Activated naive CD4-positive, alpha-beta T cell treated with anti-CD3 and anti-CD28 coated beads, Interleukin-2, amount 10 ng/mL, durations not matched to agents 7 days and 5 days (primary cell): Measurements from ENCODE around the gene BCAS2.

Experiments used
- CTCF ChIA-PET: fragments of 350-600 bp; sonication (Branson Sonifier 250); formaldehyde crosslinking; loops from one replicate; lab custom pipeline; 2021; ENCODE audit warnings: antibody characterized with exemption; lab: Charles Lee
- DNase-seq: peaks from one replicate; pipeline ENCODE4 v3.0.0-alpha.2; 2020
- H3K27ac Mint-ChIP-seq: one replicate; pipeline ENCODE4 v1.8.0; 2021; ENCODE audit warnings: mild to moderate bottlenecking, moderate library complexity, mixed read lengths
- H3K27me3 Mint-ChIP-seq: one replicate; pipeline ENCODE4 v1.8.0; 2021; ENCODE audit warnings: mild to moderate bottlenecking, mixed read lengths
- H3K36me3 Mint-ChIP-seq: one replicate; pipeline ENCODE4 v1.8.0; 2021; ENCODE audit warnings: mixed read lengths
- H3K4me1 Mint-ChIP-seq: one replicate; pipeline ENCODE4 v1.8.0; 2021; ENCODE audit warnings: mixed read lengths
- H3K4me3 Mint-ChIP-seq: one replicate; pipeline ENCODE4 v1.8.0; 2021; ENCODE audit warnings: mild to moderate bottlenecking, moderate library complexity, mixed read lengths
- H3K9me3 Mint-ChIP-seq: one replicate; pipeline ENCODE4 v1.8.0; 2021; ENCODE audit warnings: mixed read lengths

The BCAS2 gene

DNA sequence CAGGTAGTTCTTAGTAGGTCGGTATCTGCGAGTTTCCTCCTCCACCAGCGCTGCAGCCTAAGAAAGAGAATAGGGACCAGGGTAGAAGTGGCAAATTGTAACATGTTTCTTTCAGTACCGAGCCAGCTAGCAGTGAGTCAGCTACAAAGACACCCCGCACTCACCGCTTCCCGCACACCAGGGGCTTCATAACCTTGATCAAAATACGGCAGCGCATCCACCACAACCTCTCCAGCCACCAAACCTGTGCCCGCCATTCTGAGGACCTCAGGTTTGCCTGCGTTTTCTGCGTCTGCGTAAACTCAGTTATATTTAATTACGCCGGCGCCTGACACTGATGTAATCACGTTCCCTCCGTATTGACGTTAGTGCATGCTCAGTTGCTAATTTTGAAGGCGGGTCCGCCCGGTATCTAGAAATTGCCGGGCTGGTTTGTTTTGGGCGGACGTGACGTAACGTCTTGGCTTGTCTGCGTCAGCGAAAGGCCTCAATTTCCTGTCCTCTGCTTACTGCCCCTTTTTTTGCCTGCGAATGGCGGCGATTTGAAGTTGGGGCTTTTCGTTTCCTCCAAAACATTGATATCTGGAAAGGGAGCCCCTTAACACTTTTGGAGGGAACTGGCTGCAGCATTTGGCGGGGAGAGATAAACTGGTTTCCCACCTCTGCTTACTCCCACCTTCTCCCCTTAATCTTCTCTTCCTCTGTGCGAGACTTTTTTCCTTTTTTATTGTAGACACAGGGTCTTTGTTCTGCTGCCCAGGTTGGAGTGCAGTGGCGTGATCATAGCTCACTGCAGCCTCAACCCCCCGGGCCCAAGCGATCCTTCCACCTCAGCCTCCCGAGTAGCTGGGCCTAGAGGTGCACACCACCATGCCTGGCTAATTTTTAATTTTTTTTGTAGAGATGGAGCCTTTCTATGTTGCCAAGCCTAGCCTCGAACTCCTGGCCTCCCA is at the start of gene BCAS2:
TSS of gene BCAS2 (minus strand) at position 281 of the 953 bp plus-strand sequence. CDS start at position 257, 24 bp downstream.
- Mint-ChIP-seq H3K4me3 (peak within 1 kb of the TSS; percentile 91), H3K27me3 (no peaks in the 10 kb centered on the region)
- CTCF ChIA-PET: interaction anchor here (0.6 to 1.2 kb wide), 2 partner anchors 197 to 235 kb away, joined by 4 read pairs; no protein-coding TSS in a partner anchor

DNA sequence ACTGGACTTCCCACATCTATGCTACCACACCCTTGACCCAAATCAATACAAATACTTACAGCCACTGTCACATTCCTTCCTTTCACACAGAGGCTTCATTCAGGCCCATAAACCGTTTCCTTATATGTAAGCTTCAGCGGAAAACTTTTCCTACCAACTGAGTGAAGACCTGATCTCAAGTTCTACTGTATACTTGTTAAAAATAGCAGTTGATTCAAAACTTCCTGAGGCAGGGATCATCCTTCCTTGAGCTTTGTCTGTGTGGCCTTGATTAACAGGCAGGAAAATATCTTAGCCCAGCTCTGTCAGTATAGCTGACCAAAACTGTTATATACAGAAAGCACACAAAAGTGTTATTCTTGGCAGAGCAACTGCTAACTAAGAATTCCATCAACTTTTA is 45.7 kb upstream of the BCAS2 start:
- Mint-ChIP-seq H3K27me3 (peaks cover under 1% of the 10 kb centered on the region), H3K4me1 (no peaks in the 10 kb centered on the region), H3K4me3 (no peak overlapping the region), H3K9me3 (no peaks in the 10 kb centered on the region), H3K36me3 (no peaks in the 10 kb centered on the region), H3K27ac (no peak overlapping the region)
- CTCF ChIA-PET: no interaction called here
- no peak for DNase-seq

More for the DNA sequence above, at the start of gene BCAS2:
- peaks cover 19% of the 10 kb centered on the region for H3K36me3 Mint-ChIP-seq
- H3K27ac Mint-ChIP-seq: peak within 1 kb of the TSS; percentile 95
- peak; percentile 98 for DNase-seq
- H3K9me3 Mint-ChIP-seq: no peaks in the 10 kb centered on the region
- peaks cover 39% of the 10 kb centered on the region for H3K4me1 Mint-ChIP-seq

DNA sequence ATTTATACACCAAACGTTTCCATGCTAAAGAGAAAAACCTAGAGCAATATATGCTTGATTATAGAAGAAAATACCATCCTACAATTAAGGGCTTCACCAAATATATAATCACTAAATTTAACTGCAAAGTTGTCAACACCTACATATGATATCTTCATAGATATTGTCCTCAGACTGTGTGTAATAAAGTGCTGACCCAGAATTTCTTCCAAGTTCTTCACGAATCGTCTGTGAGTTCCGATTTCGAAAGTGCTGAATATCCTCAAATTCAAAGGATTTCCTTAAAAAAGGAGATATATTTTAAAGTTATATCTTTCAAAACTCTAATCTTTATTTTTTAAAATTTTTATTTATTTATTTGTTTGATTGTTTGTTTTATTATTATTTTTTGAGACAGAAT is 41.9 kb upstream of the BCAS2 start:
- DNase-seq: no peak
- Mint-ChIP-seq H3K4me3 (no peak overlapping the region), H3K27me3 (peaks cover 14% of the 10 kb centered on the region), H3K27ac (no peak overlapping the region), H3K4me1 (no peaks in the 10 kb centered on the region), H3K9me3 (no peaks in the 10 kb centered on the region), H3K36me3 (no peaks in the 10 kb centered on the region)
- CTCF ChIA-PET: no interaction called here

DNA sequence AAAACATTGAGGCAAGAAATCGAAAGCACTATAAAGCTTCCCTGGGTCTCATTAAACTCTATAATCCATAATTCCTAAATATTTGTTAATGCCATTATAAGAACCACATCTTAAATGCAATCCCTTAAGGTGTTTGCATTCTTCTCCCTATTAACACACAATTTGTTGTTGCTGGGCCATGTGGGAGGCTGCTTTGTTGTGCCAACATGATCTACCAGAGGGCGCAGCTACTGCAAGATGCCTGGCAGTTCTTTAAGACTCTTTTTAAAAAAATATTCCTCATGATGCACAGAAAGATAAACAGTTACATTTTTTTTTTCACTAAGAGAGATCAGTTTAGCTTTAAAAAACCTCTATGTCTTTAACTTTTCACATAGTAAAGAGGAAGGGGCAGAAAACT is 39.0 kb upstream of the BCAS2 start:
- Mint-ChIP-seq H3K4me3 (no peak overlapping the region), H3K4me1 (no peaks in the 10 kb centered on the region), H3K27ac (no peak overlapping the region), H3K9me3 (no peaks in the 10 kb centered on the region), H3K27me3 (peaks cover 14% of the 10 kb centered on the region), H3K36me3 (no peaks in the 10 kb centered on the region)
- DNase-seq: no peak
- CTCF ChIA-PET: no interaction called here

DNA sequence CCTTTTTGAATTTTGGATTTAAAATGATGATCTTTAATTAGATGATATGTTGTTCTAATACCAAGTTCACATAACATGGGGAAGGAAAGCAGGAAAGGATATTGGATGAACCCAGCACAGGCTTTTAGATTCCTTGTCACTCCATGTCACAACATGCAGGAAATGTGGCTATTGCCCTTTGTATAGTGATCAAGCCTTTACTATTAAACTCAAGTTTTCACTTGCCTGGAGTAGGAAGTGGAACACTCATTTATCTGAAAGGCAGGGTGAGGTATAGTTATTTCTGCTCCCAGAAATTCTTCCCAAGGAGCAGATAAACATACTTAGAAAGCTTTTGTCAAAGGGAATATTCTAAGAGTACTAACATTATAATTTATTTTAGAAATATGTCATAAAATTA is 37.2 kb upstream of the BCAS2 start:
- Mint-ChIP-seq H3K27ac (no peak overlapping the region), H3K4me1 (no peaks in the 10 kb centered on the region), H3K4me3 (no peak overlapping the region), H3K9me3 (no peaks in the 10 kb centered on the region), H3K36me3 (no peaks in the 10 kb centered on the region), H3K27me3 (peaks cover 14% of the 10 kb centered on the region)
- DNase-seq: no peak
- CTCF ChIA-PET: no interaction called here

DNA sequence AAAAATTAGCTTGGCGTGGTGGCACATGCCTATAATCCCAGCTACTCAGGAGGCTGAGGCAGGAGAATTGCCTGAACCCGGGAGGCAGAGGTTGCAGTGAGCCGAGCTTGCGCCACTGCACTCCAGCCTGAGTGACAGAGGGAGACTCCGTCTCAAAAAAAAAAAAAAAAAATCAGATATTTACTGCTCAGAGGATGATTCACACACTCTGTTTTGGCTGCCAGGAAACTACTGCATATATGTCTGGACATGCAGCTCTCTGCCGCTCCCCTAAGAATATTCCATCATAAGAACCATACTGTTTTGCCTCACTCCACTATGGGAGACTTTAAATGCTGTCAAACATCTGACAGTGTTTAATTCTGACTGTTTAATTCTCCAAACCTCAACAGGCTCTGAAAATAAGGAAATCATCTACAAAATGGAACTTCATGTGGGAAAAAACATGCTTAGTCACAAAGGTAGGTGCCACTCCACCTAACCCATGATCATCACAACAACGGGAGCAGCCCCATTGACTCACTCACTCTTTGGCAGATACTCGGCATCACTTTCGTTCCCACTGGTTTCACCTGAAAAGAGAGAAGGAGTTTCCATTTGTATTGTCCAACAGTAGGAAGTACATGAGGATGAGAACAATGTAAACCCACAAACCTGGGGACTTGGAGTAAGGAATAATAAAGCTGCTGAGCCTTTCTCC is 29.3 kb upstream of the BCAS2 start:
- Mint-ChIP-seq H3K27ac (no peak overlapping the region), H3K27me3 (peaks cover 4% of the 10 kb centered on the region), H3K4me3 (no peak overlapping the region), H3K4me1 (no peaks in the 10 kb centered on the region), H3K36me3 (no peaks in the 10 kb centered on the region), H3K9me3 (no peaks in the 10 kb centered on the region)
- CTCF ChIA-PET: no interaction called here
- DNase-seq: no peak

DNA sequence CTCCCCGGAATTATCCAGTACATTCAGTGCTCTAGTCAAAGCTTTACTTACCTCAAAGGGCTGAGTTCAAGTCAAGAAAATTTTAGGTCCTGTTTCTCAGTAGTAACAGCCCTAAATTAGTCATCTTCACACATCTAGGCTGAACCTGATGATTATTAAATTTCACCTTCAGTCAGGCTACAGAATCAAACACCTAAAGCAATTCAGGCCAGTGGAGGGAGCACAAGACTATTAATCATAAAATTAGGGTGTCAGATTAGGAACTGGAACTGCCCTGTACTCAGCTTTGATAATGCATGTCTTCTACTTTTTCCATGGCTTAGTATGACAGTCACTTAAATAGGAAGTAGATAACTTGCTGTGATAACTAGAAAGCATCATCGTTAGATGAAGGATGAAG is 28.4 kb upstream of the BCAS2 start:
- Mint-ChIP-seq H3K9me3 (no peaks in the 10 kb centered on the region), H3K4me1 (no peaks in the 10 kb centered on the region), H3K4me3 (no peak overlapping the region), H3K27me3 (peaks cover 4% of the 10 kb centered on the region), H3K36me3 (no peaks in the 10 kb centered on the region), H3K27ac (no peak overlapping the region)
- DNase-seq: no peak
- CTCF ChIA-PET: no interaction called here

DNA sequence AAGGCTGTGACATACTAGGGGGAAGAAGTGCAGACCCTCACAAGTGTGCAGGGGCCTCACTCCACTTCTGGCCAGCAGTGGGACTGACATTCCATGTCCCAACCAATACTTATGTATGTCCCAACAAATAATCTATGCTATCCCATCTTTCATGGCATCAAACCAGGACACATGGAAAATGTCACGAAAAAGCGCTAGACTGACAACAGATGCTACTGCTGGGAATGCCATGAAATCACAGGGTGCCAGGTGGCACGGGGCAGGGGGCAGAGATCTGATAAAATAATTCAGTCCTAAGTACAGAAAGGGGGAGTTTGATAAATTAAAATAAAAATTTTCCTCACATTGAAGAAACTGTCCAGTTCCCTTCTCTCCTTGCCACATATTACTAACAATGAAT is 27.6 kb upstream of the BCAS2 start:
- no peaks in the 10 kb centered on the region for H3K9me3 Mint-ChIP-seq
- CTCF ChIA-PET: no interaction called here
- no peaks in the 10 kb centered on the region for H3K4me1 Mint-ChIP-seq
- H3K27me3 Mint-ChIP-seq: peaks cover 4% of the 10 kb centered on the region
- H3K4me3 Mint-ChIP-seq: no peak overlapping the region
- H3K27ac Mint-ChIP-seq: no peak overlapping the region
- no peak for DNase-seq
- no peaks in the 10 kb centered on the region for H3K36me3 Mint-ChIP-seq

DNA sequence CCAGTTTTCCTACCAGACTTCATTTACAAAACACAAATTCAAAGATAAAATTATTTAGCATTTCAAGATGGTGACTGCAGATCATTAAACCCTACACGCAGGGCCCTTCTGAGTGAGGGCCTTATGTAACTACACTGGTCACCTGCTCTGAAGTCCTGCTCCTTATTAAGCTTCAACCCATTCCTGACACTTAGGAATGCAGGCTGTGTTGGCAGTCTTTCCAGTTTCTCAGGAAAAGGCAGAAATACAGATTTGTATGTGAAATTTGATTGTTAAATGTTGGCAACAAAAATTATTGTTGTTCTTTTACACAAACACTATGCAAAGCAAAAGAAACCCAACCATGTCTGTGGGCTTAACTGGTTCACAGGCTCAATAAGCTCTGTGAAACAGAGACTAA is 25.8 kb upstream of the BCAS2 start:
- Mint-ChIP-seq H3K36me3 (no peaks in the 10 kb centered on the region), H3K4me3 (no peak overlapping the region), H3K27me3 (peaks cover 4% of the 10 kb centered on the region), H3K27ac (no peak overlapping the region), H3K9me3 (no peaks in the 10 kb centered on the region), H3K4me1 (no peaks in the 10 kb centered on the region)
- DNase-seq: no peak
- CTCF ChIA-PET: no interaction called here

DNA sequence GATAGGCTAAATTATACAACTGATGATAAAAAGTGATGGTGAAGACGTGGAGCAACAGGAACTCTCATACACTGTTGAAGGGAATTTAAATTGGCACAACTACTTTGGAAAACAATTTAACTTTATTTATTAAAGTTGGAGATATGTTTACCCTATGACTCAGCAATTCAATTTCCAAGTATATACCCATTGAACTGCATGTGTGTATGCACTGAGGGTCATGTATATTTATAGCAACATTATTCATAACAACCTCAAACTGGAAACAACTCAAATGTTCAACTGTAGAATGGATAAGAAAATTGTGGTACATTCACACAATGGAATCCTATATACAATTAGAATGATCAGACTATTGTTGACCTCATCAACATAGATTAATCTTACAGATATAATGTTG is 16.5 kb upstream of the BCAS2 start:
- Mint-ChIP-seq H3K27me3 (no peaks in the 10 kb centered on the region), H3K9me3 (no peaks in the 10 kb centered on the region), H3K27ac (no peak overlapping the region), H3K4me1 (no peaks in the 10 kb centered on the region), H3K4me3 (no peak overlapping the region), H3K36me3 (no peaks in the 10 kb centered on the region)
- DNase-seq: no peak
- CTCF ChIA-PET: interaction anchor here (0.6 kb wide), 1 partner anchor 49 kb away, joined by 4 read pairs; no protein-coding TSS in a partner anchor

DNA sequence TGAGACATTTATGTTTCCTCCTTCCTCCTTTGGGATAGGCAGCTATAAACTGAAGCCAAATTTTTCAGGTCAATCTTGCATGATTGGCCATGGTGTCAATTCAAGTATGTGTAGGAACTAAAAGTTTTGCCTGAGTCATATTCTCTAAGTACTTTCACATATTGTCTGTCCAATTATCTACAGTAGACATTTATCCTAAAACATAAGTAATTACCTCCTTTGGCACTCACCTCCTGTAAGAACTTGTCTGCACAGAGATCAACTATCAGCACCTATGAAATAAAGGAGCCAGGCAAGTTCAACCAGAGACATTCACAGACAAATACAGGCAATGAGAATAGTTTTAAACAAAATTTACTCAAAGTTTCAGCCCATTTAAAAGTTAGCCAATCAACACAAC is 14.2 kb upstream of the BCAS2 start:
- DNase-seq: no peak
- no peaks in the 10 kb centered on the region for H3K27me3 Mint-ChIP-seq
- H3K27ac Mint-ChIP-seq: no peak overlapping the region
- no peaks in the 10 kb centered on the region for H3K36me3 Mint-ChIP-seq
- CTCF ChIA-PET: no interaction called here
- no peaks in the 10 kb centered on the region for H3K9me3 Mint-ChIP-seq
- no peak overlapping the region for H3K4me3 Mint-ChIP-seq
- no peaks in the 10 kb centered on the region for H3K4me1 Mint-ChIP-seq

DNA sequence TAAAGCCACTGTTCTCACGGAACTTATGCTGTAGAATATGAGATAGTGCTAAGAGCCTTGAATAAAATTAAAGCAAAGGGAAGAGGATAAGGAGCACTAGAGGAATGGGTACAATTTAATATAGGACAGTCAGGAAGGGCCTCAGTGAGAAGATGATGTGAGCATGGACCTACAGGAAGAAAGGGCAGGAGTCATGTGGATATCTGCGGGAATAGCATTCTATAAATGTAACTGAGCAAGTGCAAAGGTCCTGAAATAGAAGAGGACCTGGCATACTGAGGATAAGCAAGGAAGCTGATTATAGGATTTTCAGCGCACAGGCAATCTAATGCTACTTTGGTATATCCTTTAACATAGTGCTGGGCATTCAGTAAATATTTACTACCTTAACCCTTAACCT is 12.6 kb upstream of the BCAS2 start:
- CTCF ChIA-PET: no interaction called here
- Mint-ChIP-seq H3K27me3 (peaks cover 2% of the 10 kb centered on the region), H3K9me3 (no peaks in the 10 kb centered on the region), H3K4me1 (no peaks in the 10 kb centered on the region), H3K4me3 (no peak overlapping the region), H3K27ac (no peak overlapping the region), H3K36me3 (no peaks in the 10 kb centered on the region)
- no peak for DNase-seq

DNA sequence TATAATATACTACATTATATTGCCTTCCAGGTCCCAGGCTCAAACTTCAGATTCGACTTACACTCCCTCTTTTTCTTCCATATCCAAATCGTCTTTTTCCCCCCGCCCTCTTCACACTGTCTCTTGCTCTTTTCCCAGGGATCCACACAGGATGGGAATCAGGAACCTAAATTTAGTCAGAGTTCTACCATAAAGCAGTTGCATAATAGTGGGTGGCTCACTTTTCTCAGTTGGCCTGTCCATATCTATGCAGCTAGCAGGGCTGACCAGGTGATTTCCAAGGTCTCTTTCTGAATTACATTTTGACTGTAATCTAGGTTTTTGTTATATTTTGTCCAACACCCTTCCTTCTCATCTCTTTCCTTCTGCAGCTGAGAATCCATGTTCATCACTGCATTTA is 7.7 kb upstream of the BCAS2 start:
- DNase-seq: no peak
- Mint-ChIP-seq H3K4me1 (no peaks in the 10 kb centered on the region), H3K36me3 (no peaks in the 10 kb centered on the region), H3K27me3 (peaks cover 4% of the 10 kb centered on the region), H3K27ac (no peak overlapping the region), H3K4me3 (no peak overlapping the region), H3K9me3 (no peaks in the 10 kb centered on the region)
- CTCF ChIA-PET: no interaction called here

DNA sequence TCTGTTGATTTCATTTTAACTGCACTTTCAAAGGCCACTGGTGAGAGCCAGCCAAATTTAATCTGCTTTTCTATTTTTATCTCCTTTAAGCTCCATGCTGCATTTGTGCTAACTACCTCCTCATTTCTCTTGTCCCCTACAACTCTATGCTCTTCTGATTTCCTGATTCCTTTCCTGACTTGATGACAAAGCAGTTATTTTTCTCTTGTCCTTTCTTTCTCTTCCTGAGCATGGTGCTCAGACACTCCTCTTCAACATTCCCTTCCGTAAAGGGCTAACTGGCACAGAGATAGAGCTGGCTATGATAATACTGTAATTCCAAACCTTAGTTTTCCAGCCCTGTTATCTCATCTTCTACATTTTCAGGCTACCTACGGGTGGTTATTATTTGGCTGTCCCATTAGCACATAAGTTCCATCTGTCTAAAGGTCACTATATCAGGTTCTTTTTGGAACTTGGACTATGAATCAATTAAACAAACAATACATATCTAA is 6.8 kb upstream of the BCAS2 start:
- Mint-ChIP-seq H3K4me3 (no peak overlapping the region), H3K9me3 (no peaks in the 10 kb centered on the region), H3K27ac (no peak overlapping the region), H3K4me1 (no peaks in the 10 kb centered on the region), H3K27me3 (peaks cover 4% of the 10 kb centered on the region), H3K36me3 (no peaks in the 10 kb centered on the region)
- DNase-seq: no peak
- CTCF ChIA-PET: no interaction called here
